Heart left ventricle (tissue), 13 donors: Measurements from ENCODE around the gene JAK3.

Experiments used
- POLR2A ChIP-seq, 2 donors: fragments of 450-650 bp; IDR thresholded peaks; one replicate each; pipeline ENCODE4 v1.6.1; 2017; ENCODE audit warnings: antibody characterized with exemption in 2 of 2, mild to moderate bottlenecking in 2 of 2, moderate library complexity in 2 of 2
- TF ChIP-seq, protein P1 (sequence below), 12 donors: fragments of 200-600 bp; sonication (generic) in 4 of 12; IDR thresholded peaks; one replicate each; pipeline versions ENCODE4 v1.5.0 to v1.8.0; 2018 to 2022; ENCODE audit warnings: antibody characterized with exemption in 12 of 12, mild to moderate bottlenecking in 5 of 12
- donor health status: ischemic (EF 13 %, LVEDD 7.1; RV severe dilation, severe dysfunction).
- donor health status: DM: no; HTN: yes; CAD: no.
- donor health status: DM: no; HTN: no; CAD: no.
- donor health status: ischemic (EF 25% LVEDD 6.9; RV normal size, moderate dysfunction).
- donor health status: ischemic (EF 25% LVEDD 5.7; RV mildly dilated, moderate dysfunction).
- donor health status: ischemic (EF 35%, LVEDD 5.7; RV mildly dilated, moderate dysfunction).
- donor health status: nonischemic (EF 11% LVEDD 7.7; RV severe dilation, severe dysfunction).
- donor health status: DM: yes; HTN: yes; CAD: no.
- donor health status: PGD.
- donor health status: ischemic (EF 29% LVEDD 5.4; RV normal size, mild dysfunction).
- donor health status: nonischemic (EF 23%, LVEDD 6.1; RV moderate dilation, normal function).

DNA sequence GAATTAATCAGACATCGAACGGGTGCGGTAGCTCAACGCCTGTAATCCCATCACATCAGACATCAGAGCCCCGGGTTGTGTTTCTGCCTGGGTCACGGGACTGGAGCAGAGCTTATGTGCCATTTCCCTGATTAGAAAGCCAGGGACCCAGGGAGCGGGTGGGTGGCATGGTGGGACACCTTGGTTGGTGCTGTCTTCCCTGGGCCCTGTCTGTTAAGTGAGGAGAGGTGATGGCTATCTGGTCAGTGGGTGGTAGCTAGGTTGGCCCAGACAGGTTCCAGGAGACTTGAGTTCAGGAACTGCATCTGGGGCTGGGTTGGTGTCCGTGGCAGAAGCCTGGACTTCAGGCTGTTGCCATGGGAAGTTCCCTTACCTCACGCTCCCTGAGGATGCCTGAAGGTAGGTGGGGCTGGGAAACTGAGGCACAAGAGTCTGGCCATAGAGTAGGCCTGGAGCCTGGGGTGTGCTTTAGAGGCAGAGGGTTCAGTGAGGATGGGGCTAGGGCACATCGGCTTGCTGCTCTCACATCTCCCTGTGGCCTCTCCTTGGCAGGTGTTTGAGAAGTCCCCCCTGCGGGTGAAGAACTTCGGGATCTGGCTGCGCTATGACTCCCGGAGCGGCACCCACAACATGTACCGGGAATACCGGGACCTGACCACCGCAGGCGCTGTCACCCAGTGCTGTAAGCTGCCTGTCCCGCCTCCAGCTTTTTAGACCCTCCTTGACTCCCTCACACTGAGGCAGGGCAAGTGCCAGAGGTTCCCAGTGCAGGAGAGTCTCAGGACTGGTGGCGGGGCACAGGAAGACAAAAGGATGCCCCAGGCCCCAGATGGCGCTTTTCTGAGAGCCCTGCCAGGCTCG lies 14.0 kb upstream of the JAK3 start:
- TF ChIP-seq, protein P1, sequence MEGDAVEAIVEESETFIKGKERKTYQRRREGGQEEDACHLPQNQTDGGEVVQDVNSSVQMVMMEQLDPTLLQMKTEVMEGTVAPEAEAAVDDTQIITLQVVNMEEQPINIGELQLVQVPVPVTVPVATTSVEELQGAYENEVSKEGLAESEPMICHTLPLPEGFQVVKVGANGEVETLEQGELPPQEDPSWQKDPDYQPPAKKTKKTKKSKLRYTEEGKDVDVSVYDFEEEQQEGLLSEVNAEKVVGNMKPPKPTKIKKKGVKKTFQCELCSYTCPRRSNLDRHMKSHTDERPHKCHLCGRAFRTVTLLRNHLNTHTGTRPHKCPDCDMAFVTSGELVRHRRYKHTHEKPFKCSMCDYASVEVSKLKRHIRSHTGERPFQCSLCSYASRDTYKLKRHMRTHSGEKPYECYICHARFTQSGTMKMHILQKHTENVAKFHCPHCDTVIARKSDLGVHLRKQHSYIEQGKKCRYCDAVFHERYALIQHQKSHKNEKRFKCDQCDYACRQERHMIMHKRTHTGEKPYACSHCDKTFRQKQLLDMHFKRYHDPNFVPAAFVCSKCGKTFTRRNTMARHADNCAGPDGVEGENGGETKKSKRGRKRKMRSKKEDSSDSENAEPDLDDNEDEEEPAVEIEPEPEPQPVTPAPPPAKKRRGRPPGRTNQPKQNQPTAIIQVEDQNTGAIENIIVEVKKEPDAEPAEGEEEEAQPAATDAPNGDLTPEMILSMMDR (IDR thresholded peaks at IDR 0.05) = no peak
- TF ChIP-seq POLR2A (IDR thresholded peaks at IDR 0.05) = no peak
